GM21367 (cell line): ENCODE data around the gene TCEA2.

Source experiments
- ATAC-seq: cut with Tn5 transposase; IDR thresholded peaks from one replicate; pipeline ENCODE4 v1.9.1; 2021; ENCODE audit not compliant: unreplicated experiment

TCEA2 gene

GRCh38 chr20:64119681-64120341 lies 56.8 kb downstream of the TCEA2 start:
- ATAC-seq, result no peak

GRCh38 chr20:64121586-64121985 lies 58.6 kb downstream of the TCEA2 start:
- no peak for ATAC-seq
